ENCODE measurements around the gene TBL1X.

The TBL1X gene

DNA sequence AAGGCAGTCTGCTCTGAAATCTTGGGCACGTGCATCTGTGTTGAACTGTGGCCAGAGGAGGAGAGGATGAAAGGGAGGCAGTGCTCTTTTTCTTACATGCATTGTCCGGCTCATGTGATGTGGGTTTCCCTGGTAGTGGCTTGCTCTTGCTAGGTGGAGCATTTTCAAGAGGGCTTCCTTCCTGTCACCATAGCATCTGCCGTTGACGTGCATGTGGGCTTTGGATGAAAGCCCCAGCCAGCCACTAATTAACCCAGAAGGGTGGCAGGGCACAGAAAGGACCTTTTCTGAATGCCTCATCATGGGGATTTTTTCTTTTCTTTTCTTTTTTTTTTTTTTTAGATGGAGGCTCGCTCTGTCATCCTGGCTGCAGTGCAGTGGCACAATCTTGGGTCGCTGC, 179.5 kb downstream of the TBL1X start:
- TF ChIP-seq CTCF (conservative IDR thresholded peaks at IDR 0.05), result no peak
- H3K27ac ChIP-seq, result no peak overlapping the region

- TF ChIP-seq CTCF (conservative IDR thresholded peaks at IDR 0.05), result no peak
- no peak overlapping the region for H3K27ac ChIP-seq
These were observed 181.8 kb downstream of the TBL1X start for GRCh38 chrX:9646471-9647224.

- no peak overlapping the region for H3K27ac ChIP-seq
- no peak for TF ChIP-seq CTCF (conservative IDR thresholded peaks at IDR 0.05)
These were observed 182.6 kb downstream of the TBL1X start for GRCh38 chrX:9647431-9647830.

DNA sequence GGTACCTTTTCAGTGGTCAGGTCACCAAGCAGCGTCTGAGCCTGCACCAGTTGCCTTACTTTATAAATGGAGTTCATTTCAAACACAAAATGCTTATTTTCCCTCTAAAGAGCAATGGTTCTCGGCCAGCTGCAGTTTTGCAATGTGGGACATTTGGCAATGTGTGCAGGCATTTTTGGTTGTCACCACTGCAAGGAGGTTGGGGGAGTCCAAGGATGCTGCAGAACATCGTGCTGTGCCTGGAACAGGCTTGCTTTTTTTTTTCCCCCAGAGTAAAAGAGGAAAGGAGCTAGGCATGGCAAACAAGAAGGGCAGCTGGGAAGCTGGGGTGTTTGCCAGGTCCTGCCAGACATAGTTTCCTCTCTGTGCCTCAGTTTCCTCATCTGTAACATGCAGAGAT, 185.2 kb downstream of the TBL1X start:
- no peak overlapping the region for H3K27ac ChIP-seq
- TF ChIP-seq CTCF (conservative IDR thresholded peaks at IDR 0.05), result no peak

DNA sequence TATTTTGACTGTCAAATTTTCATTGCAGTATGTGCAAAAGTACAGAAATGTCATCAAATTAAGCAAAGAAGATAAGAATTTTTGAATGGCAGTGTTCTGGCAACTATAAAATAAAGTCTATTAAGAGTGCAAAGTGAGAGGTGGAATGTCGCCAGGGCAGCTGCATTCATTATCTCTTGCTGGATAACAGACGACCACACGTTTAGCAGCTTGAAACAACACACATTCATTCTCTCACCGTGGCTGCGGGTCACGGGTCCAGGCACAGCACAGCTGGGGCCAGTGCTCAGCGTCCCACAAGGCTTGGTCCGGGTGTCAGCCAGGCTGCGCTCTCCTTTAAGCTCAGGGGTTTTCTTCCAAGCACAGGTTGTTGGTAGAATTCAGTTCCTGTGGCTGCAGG, 186.9 kb downstream of the TBL1X start:
- no peak for TF ChIP-seq CTCF (conservative IDR thresholded peaks at IDR 0.05)
- no peak overlapping the region for H3K27ac ChIP-seq

DNA sequence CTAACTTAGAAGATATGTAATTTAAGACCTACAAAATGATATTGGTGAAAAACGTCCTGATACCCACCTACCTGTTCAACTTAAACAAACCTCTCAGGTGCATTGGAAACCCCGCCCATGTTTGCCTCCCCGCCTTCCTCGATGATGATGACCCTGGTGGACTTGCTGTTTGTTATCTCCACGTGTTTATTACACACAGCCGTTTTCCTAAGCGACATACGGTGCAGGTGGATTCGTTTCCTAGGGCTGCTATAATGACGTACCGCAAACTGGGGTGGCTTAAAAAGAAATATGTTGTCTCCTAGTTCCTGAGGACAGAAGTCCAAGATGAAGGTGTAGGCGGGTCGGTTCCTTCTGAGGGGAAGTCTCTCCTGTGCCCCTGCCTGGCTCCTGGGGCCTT, 190.1 kb downstream of the TBL1X start:
- H3K27ac ChIP-seq, result no peak overlapping the region
- TF ChIP-seq CTCF (conservative IDR thresholded peaks at IDR 0.05), result no peak

- H3K27ac ChIP-seq, result no peak overlapping the region
- no peak for TF ChIP-seq CTCF (conservative IDR thresholded peaks at IDR 0.05)
These were observed 191.4 kb downstream of the TBL1X start for GRCh38 chrX:9656277-9656676.

Measured in VCaP (cell line).